ENCODE results near the gene PLPP1. TPM values are rescaled to one million over a fixed set of nuclear protein-coding genes. Genes with fewer than 3 reads are reported as not detected.
A peak's percentile ranks its signal among the peaks of the same experiment; 100 is the strongest.

Gene PLPP1
- total and polyA plus RNA-seq, 2 experiments from 2014 or later: 39.1 to 97.1 TPM

DNA sequence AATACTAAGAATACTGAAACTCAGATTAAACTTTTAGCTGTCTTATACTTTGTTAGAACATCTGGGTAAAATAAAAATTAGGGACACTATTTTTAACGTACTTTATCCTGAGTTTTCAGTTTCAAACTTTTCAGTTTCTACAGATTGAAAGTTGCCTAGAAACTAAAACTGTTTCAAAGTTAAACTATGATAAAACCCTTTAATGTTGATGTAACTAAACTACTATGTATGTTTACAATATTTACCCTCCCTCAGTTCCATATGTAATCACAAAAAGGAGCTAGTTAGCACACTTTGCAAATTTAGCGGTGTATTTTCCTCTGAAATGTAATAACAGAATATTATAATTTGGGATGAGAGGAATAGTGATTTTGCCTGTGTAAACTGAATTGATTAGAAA, 121.1 kb downstream of the PLPP1 start:
- no peaks in the 10 kb centered on the region; the same call in 1 of the 2 replicates for H3F3A ChIP-seq (replicated peaks; ENCODE audit: low read depth)
- no peaks in the 10 kb centered on the region; the same call in none of the 2 replicates for H3K36me3 ChIP-seq (ENCODE audit: insufficient read depth)
- no peak overlapping the region for H3K4me3 Mint-ChIP-seq
- peaks cover 30% of the 10 kb centered on the region; the same call in 2 of the 3 replicates for H3K36me3 Mint-ChIP-seq (ENCODE audit: low read depth)
- H3K4me1 ChIP-seq (ENCODE audit: insufficient read depth): no peaks in the 10 kb centered on the region
- no peaks in the 10 kb centered on the region for H4K20me1 ChIP-seq (replicated peaks; ENCODE audit: insufficient read depth)
- peak overlapping the region; percentile 41; the same call in 1 of the 2 replicates for H3K27ac ChIP-seq (ENCODE audit: low read depth)
- no peaks in the 10 kb centered on the region for H3K9me3 Mint-ChIP-seq
- no peaks in the 10 kb centered on the region for H3K27me3 Mint-ChIP-seq (ENCODE audit: insufficient read depth, low read depth, poor library complexity)
- no peaks in the 10 kb centered on the region for H3K27me3 ChIP-seq (ENCODE audit: insufficient read depth)
- ATAC-seq (no peak), DNase-seq (ENCODE audit: low spot score) (no peak)
- TF ChIP-seq EZH2phosphoT487 (IDR thresholded peaks at IDR 0.05; ENCODE audit: unreplicated experiment): no peak
- no peak for TF ChIP-seq JUNB (IDR thresholded peaks at IDR 0.05; ENCODE audit: unreplicated experiment)
- TF ChIP-seq CREB1 (CRISPR knock-in tag; IDR thresholded peaks at IDR 0.05; ENCODE audit: low read depth): no peak
- no peak for TF ChIP-seq REST (IDR thresholded peaks at IDR 0.05; ENCODE audit: unreplicated experiment)
- TF ChIP-seq, protein P1, sequence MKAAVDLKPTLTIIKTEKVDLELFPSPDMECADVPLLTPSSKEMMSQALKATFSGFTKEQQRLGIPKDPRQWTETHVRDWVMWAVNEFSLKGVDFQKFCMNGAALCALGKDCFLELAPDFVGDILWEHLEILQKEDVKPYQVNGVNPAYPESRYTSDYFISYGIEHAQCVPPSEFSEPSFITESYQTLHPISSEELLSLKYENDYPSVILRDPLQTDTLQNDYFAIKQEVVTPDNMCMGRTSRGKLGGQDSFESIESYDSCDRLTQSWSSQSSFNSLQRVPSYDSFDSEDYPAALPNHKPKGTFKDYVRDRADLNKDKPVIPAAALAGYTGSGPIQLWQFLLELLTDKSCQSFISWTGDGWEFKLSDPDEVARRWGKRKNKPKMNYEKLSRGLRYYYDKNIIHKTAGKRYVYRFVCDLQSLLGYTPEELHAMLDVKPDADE (IDR thresholded peaks at IDR 0.05): no peak
- TF ChIP-seq, protein P2, sequence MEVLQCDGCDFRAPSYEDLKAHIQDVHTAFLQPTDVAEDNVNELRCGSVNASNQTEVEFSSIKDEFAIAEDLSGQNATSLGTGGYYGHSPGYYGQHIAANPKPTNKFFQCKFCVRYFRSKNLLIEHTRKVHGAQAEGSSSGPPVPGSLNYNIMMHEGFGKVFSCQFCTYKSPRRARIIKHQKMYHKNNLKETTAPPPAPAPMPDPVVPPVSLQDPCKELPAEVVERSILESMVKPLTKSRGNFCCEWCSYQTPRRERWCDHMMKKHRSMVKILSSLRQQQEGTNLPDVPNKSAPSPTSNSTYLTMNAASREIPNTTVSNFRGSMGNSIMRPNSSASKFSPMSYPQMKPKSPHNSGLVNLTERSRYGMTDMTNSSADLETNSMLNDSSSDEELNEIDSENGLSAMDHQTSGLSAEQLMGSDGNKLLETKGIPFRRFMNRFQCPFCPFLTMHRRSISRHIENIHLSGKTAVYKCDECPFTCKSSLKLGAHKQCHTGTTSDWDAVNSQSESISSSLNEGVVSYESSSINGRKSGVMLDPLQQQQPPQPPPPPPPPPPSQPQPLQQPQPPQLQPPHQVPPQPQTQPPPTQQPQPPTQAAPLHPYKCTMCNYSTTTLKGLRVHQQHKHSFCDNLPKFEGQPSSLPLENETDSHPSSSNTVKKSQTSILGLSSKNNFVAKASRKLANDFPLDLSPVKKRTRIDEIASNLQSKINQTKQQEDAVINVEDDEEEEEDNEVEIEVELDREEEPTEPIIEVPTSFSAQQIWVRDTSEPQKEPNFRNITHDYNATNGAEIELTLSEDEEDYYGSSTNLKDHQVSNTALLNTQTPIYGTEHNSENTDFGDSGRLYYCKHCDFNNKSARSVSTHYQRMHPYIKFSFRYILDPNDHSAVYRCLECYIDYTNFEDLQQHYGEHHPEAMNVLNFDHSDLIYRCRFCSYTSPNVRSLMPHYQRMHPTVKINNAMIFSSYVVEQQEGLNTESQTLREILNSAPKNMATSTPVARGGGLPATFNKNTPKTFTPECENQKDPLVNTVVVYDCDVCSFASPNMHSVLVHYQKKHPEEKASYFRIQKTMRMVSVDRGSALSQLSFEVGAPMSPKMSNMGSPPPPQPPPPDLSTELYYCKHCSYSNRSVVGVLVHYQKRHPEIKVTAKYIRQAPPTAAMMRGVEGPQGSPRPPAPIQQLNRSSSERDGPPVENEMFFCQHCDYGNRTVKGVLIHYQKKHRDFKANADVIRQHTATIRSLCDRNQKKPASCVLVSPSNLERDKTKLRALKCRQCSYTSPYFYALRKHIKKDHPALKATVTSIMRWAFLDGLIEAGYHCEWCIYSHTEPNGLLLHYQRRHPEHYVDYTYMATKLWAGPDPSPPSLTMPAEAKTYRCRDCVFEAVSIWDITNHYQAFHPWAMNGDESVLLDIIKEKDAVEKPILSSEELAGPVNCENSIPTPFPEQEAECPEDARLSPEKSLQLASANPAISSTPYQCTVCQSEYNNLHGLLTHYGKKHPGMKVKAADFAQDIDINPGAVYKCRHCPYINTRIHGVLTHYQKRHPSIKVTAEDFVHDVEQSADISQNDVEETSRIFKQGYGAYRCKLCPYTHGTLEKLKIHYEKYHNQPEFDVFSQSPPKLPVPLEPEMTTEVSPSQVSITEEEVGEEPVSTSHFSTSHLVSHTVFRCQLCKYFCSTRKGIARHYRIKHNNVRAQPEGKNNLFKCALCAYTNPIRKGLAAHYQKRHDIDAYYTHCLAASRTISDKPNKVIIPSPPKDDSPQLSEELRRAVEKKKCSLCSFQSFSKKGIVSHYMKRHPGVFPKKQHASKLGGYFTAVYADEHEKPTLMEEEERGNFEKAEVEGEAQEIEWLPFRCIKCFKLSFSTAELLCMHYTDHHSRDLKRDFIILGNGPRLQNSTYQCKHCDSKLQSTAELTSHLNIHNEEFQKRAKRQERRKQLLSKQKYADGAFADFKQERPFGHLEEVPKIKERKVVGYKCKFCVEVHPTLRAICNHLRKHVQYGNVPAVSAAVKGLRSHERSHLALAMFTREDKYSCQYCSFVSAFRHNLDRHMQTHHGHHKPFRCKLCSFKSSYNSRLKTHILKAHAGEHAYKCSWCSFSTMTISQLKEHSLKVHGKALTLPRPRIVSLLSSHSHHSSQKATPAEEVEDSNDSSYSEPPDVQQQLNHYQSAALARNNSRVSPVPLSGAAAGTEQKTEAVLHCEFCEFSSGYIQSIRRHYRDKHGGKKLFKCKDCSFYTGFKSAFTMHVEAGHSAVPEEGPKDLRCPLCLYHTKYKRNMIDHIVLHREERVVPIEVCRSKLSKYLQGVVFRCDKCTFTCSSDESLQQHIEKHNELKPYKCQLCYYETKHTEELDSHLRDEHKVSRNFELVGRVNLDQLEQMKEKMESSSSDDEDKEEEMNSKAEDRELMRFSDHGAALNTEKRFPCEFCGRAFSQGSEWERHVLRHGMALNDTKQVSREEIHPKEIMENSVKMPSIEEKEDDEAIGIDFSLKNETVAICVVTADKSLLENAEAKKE (CRISPR knock-in tag; IDR thresholded peaks at IDR 0.05): no peak
- no peak for TF ChIP-seq STAT1 (IDR thresholded peaks at IDR 0.05; ENCODE audit: unreplicated experiment)
- TF ChIP-seq CTCF (conservative IDR thresholded peaks at IDR 0.05; ENCODE audit: low read depth in 2 of 2): no peak
- no peak for TF ChIP-seq ZNF114 (CRISPR knock-in tag; IDR thresholded peaks at IDR 0.05)
- TF ChIP-seq NANOG (IDR thresholded peaks at IDR 0.05; ENCODE audit: borderline replicate concordance): no peak
- TF ChIP-seq ZNF331 (CRISPR knock-in tag; IDR thresholded peaks at IDR 0.05; ENCODE audit: low read depth): no peak
- TF ChIP-seq POLR2AphosphoS5 (IDR thresholded peaks at IDR 0.05; ENCODE audit: low read depth): no peak
- no peak for TF ChIP-seq EZH2 (IDR thresholded peaks at IDR 0.05; ENCODE audit: low read depth, unreplicated experiment)
- no peak overlapping the region for H3K27ac Mint-ChIP-seq
- no peaks in the 10 kb centered on the region for H3K9me2 ChIP-seq (ENCODE audit: insufficient read depth)
- no peaks in the 10 kb centered on the region; the same call in 2 of the 3 replicates for H3K4me1 Mint-ChIP-seq
- no peak overlapping the region for H3K4me3 ChIP-seq
- H3K4me2 ChIP-seq: no peak overlapping the region
- no peaks in the 10 kb centered on the region for H3K79me2 ChIP-seq (replicated peaks; ENCODE audit: insufficient read depth)
- no peak overlapping the region for H2AFZ ChIP-seq
